Breast epithelium (tissue), 4 donors: ENCODE measurements around the gene FIGNL1. TPM values are rescaled to one million over a fixed set of nuclear protein-coding genes. Genes with fewer than 3 reads are reported as not detected.
"Not testable (repeated sequence)": the region's sequence is repeated elsewhere in the genome, so short reads cannot be mapped to it uniquely, and the experiment has no call there.

ENCODE experiments used
- DNase-seq, 2 donors: peaks; one replicate each; pipeline ENCODE4 v3.0.0-alpha.2; 2019; ENCODE audit warnings: low spot score in 2 of 2
- H3K27ac ChIP-seq, 2 donors: fragments of 200-600 bp; sonication (generic) in 1 of 2; one replicate each; pipeline ENCODE4 v1.5.1; 2016 to 2019; ENCODE audit warnings: mild to moderate bottlenecking in 1 of 2
- H3K27me3 ChIP-seq, 2 donors: fragments of 200-600 bp; sonication (generic) in 1 of 2; one replicate each; pipeline versions ENCODE4 v1.5.1 to v1.6.0; 2017 to 2019; ENCODE audit warnings: control low read depth in 1 of 2, mild to moderate bottlenecking in 1 of 2
- H3K36me3 ChIP-seq: fragments of 200-600 bp; one replicate; pipeline ENCODE4 v1.5.1; 2019
- H3K4me1 ChIP-seq, 2 donors: fragments of 200-600 bp; sonication (generic); one replicate each; pipeline ENCODE4 v1.5.1; 2016 to 2019; ENCODE audit warnings: control low read depth in 1 of 2
- H3K4me3 ChIP-seq, 3 donors: fragments of 200-600 bp; sonication (generic); 1 replicate in 2 of 3; 2 replicates in 1 of 3; pipeline ENCODE4 v1.5.1; 2016 to 2019; ENCODE audit warnings: mild to moderate bottlenecking in 3 of 3, moderate library complexity in 2 of 3
- H3K9me3 ChIP-seq, 2 donors: fragments of 200-600 bp; sonication (generic) in 1 of 2; one replicate each; pipeline ENCODE4 v1.5.1; 2016 to 2019; ENCODE audit warnings: control low read depth in 1 of 2
- POLR2A ChIP-seq: fragments of 450-650 bp; IDR thresholded peaks from one replicate; pipeline ENCODE4 v1.6.1; 2016; ENCODE audit warnings: antibody characterized with exemption, mild to moderate bottlenecking, moderate library complexity
- POLR2AphosphoS5 ChIP-seq, 3 donors: sonication (generic); formaldehyde crosslinking; IDR thresholded peaks; one replicate each; pipeline ENCODE4 v1.6.1; 2017; ENCODE audit warnings: antibody characterized with exemption in 3 of 3
- intact Hi-C: fragments of 100-400 bp; cut with DNase I; formaldehyde crosslinking; loops from one replicate; pipeline ENCODE4 v1.15.1; 2023; ENCODE audit warnings: low total_unique reads
- total RNA-seq, 3 donors: library from RNA; depleted of rRNA; stranded (reverse); fragments of >200 nt; gene quantifications; one replicate each; pipeline ENCODE4 v1.1.0, GENCODE V29; 2016
- TF ChIP-seq, protein P1 (sequence below), 3 donors: fragments of 450-650 bp; IDR thresholded peaks; one replicate each; pipeline ENCODE4 v1.5.1; 2016 to 2017; ENCODE audit warnings: antibody characterized with exemption in 3 of 3, mild to moderate bottlenecking in 3 of 3, moderate library complexity in 3 of 3

FIGNL1 gene
- total RNA-seq, 3 donors from 2014 or later = 10.8 to 13.1 (median 11.7) TPM

GRCh38 chr7:50466815-50467585 is 16.9 kb upstream of the FIGNL1 start:
- Histone ChIP-seq H3K27ac (no peak overlapping the region), H3K4me3 (no peak overlapping the region), H3K27me3 (no peaks in the 10 kb centered on the region), H3K36me3 (no peaks in the 10 kb centered on the region), H3K9me3 (no peaks in the 10 kb centered on the region), H3K4me1 (no peaks in the 10 kb centered on the region)
- DNase-seq = no peak
- TF ChIP-seq, protein P1, sequence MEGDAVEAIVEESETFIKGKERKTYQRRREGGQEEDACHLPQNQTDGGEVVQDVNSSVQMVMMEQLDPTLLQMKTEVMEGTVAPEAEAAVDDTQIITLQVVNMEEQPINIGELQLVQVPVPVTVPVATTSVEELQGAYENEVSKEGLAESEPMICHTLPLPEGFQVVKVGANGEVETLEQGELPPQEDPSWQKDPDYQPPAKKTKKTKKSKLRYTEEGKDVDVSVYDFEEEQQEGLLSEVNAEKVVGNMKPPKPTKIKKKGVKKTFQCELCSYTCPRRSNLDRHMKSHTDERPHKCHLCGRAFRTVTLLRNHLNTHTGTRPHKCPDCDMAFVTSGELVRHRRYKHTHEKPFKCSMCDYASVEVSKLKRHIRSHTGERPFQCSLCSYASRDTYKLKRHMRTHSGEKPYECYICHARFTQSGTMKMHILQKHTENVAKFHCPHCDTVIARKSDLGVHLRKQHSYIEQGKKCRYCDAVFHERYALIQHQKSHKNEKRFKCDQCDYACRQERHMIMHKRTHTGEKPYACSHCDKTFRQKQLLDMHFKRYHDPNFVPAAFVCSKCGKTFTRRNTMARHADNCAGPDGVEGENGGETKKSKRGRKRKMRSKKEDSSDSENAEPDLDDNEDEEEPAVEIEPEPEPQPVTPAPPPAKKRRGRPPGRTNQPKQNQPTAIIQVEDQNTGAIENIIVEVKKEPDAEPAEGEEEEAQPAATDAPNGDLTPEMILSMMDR (IDR thresholded peaks at IDR 0.05) = no peak
- TF ChIP-seq POLR2AphosphoS5 (IDR thresholded peaks at IDR 0.05) (no peak), POLR2A (no peak)
- intact Hi-C loops = no loop called here

DNA sequence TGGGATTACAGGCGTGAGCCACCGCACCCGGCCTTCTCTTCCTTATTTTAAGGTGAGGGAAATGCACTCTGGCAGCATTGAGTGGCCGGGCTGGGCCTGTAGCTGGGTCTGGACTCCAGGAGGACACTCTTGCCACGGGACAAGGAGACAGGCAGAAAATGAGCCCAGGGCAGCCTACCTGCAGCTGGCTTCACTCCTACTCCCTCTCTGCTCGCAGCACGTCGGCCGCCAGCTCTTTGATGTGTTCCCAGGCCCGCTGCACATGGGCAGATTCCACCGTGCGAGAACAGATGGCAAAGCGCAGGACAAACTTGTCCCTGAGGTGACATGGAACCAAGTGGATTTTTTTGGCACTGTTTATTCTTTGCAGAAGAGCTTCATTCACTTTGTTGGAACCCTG is 12.9 kb upstream of the FIGNL1 start:
- Histone ChIP-seq H3K36me3 (no peaks in the 10 kb centered on the region), H3K4me1 (no peaks in the 10 kb centered on the region), H3K9me3 (no peaks in the 10 kb centered on the region), H3K27ac (no peak overlapping the region), H3K4me3 (no peak overlapping the region), H3K27me3 (no peaks in the 10 kb centered on the region)
- intact Hi-C loops = loop anchor here (5.0 kb wide), 1 partner anchor 799 kb away; no protein-coding TSS in a partner anchor
- TF ChIP-seq POLR2A (no peak), POLR2AphosphoS5 (IDR thresholded peaks at IDR 0.05) (no peak)
- DNase-seq = no peak

GRCh38 chr7:50462361-50462760 is 12.2 kb upstream of the FIGNL1 start:
- H3K27me3 ChIP-seq = no peaks in the 10 kb centered on the region
- H3K4me1 ChIP-seq = no peaks in the 10 kb centered on the region
- H3K4me3 ChIP-seq = no peak overlapping the region
- no peaks in the 10 kb centered on the region for H3K9me3 ChIP-seq
- no peaks in the 10 kb centered on the region for H3K36me3 ChIP-seq
- no peak for DNase-seq
- intact Hi-C loops = loop anchor here (5.0 kb wide), 1 partner anchor 800 kb away; no protein-coding TSS in a partner anchor
- TF ChIP-seq, protein P1 (IDR thresholded peaks at IDR 0.05) = no peak
- no peak for TF ChIP-seq POLR2A
- TF ChIP-seq POLR2AphosphoS5 (IDR thresholded peaks at IDR 0.05) = no peak
- no peak overlapping the region for H3K27ac ChIP-seq

- Histone ChIP-seq H3K4me3 (no peak overlapping the region), H3K27ac (no peak overlapping the region), H3K36me3 (no peaks in the 10 kb centered on the region), H3K4me1 (no peaks in the 10 kb centered on the region), H3K27me3 (no peaks in the 10 kb centered on the region), H3K9me3 (no peaks in the 10 kb centered on the region)
- TF ChIP-seq, protein P1 (IDR thresholded peaks at IDR 0.05) = no peak
- TF ChIP-seq POLR2AphosphoS5 (IDR thresholded peaks at IDR 0.05) = no peak
- no peak for TF ChIP-seq POLR2A
- DNase-seq = no peak
- intact Hi-C loops = loop anchor here (5.0 kb wide), 1 partner anchor 801 kb away; no protein-coding TSS in a partner anchor
These were observed 11.5 kb upstream of the FIGNL1 start for GRCh38 chr7:50461695-50462094.

- H3K36me3 ChIP-seq, H3K4me3 ChIP-seq, DNase-seq, H3K27me3 ChIP-seq, H3K4me1 ChIP-seq, intact Hi-C loops, H3K9me3 ChIP-seq, H3K27ac ChIP-seq: not testable (repeated sequence)
These were observed 9.0 kb upstream of the FIGNL1 start for GRCh38 chr7:50459183-50459582.

DNA sequence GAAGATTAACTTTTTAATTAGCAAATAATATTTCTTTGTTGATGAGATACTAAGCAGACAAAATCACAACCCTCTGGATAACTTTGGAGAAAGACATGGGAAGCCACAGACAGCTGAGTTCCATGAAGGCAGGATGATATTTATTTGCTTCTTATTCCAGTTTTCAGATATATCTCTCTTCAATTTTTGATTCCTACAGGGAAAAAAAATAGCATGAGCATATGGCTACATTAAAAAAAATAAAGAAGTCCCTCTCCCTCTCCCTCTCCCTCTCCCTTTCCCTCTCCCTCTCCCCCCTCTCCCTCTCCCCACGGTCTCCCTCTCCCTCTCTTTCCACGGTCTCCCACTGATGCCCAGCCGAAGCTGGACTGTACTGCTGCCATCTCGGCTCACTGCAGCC is 8.5 kb upstream of the FIGNL1 start:
- intact Hi-C loops, H3K9me3 ChIP-seq, H3K27ac ChIP-seq, DNase-seq, H3K4me1 ChIP-seq, H3K27me3 ChIP-seq, H3K36me3 ChIP-seq, H3K4me3 ChIP-seq: not testable (repeated sequence)
